H1 (cell line): ENCODE results near the gene SLC66A2. TPM values are rescaled to one million over a fixed set of nuclear protein-coding genes. Genes with fewer than 3 reads are reported as not detected.

Experiments
- CTCF ChIA-PET: fragments of 300-600 bp; sonication (Branson Sonifier 250); formaldehyde crosslinking; loops from one replicate; lab custom pipeline; 2021; ENCODE audit not compliant: partially characterized antibody; lab: Charles Lee
- POLR2A ChIA-PET: fragments of 300-600 bp; sonication (Branson Sonifier 250); formaldehyde crosslinking; loops from one replicate; lab custom pipeline; 2021; ENCODE audit warnings: inconsistent platforms; ENCODE audit not compliant: partially characterized antibody; lab: Charles Lee
- DNase-seq, 2 experiments: peaks; one replicate each; pipeline versions ENCODE4 v3.0.0 to v3.0.0-alpha.2; 2010 to 2022; ENCODE audit warnings: low spot score in 2 of 2, low read depth in 1 of 2, mixed read lengths in 1 of 2
- FAIRE-seq: peaks from 2 replicates; lab custom pipeline; 2011; peaks lifted over from hg19 to GRCh38; lab: Jason Lieb, UNC
- H2AFZ ChIP-seq: 2 replicates; pipeline ENCODE4 v1.8.1; 2012; ENCODE audit warnings: low read length, inconsistent platforms
- H2AK5ac ChIP-seq: 2 replicates; pipeline ENCODE4 v1.6.1; 2013; ENCODE audit warnings: low read depth, low read length
- H2BK120ac ChIP-seq: replicated peaks from 2 replicates; pipeline ENCODE3; 2013; ENCODE audit warnings: low read depth, low read length, inconsistent platforms
- H2BK12ac ChIP-seq: 2 replicates; pipeline ENCODE4 v1.6.1; 2013; ENCODE audit warnings: low read depth, low read length
- H2BK15ac ChIP-seq: 2 replicates; pipeline ENCODE4 v1.6.1; 2013; ENCODE audit warnings: low read length
- H2BK20ac ChIP-seq: 2 replicates; pipeline ENCODE4 v1.6.1; 2013; ENCODE audit warnings: low read length
- H2BK5ac ChIP-seq: 2 replicates; pipeline ENCODE4 v1.6.1; 2013; ENCODE audit warnings: low read depth, low read length
- H3K14ac ChIP-seq: 2 replicates; pipeline ENCODE4 v1.6.1; 2013; ENCODE audit warnings: inconsistent platforms; ENCODE audit not compliant: insufficient read length
- H3K18ac ChIP-seq: 2 replicates; pipeline ENCODE4 v1.6.1; 2013; ENCODE audit warnings: low read length; ENCODE audit errors: extremely low read depth
- H3K23ac ChIP-seq: 2 replicates; pipeline ENCODE4 v1.6.1; 2013; ENCODE audit warnings: inconsistent platforms; ENCODE audit not compliant: insufficient read length
- H3K23me2 ChIP-seq: 2 replicates; pipeline ENCODE4 v1.6.1; 2013; ENCODE audit warnings: low read depth, low read length
- H3K27ac ChIP-seq: 2 replicates; pipeline ENCODE4 v1.6.1; 2011; ENCODE audit warnings: low read depth, low read length, inconsistent platforms
- H3K27me3 ChIP-seq, 4 experiments: replicated peaks in 1 of 4; 1 replicate in 1 of 4; 2 replicates in 3 of 4; pipeline versions ENCODE4 v1.6.1 to v1.8.1; 2011 to 2013; ENCODE audit warnings: low read length in 3 of 4, mild to moderate bottlenecking in 3 of 4, inconsistent platforms in 2 of 4, mixed read lengths in 2 of 4, moderate library complexity in 1 of 4; ENCODE audit not compliant: control insufficient read depth in 3 of 4, insufficient read depth in 3 of 4; ENCODE audit errors: extremely low read depth in 1 of 4
- H3K36me3 ChIP-seq, 4 experiments: 2 replicates each; pipeline versions ENCODE4 v1.6.1 to v1.8.1; 2011 to 2013; ENCODE audit warnings: mild to moderate bottlenecking in 4 of 4, low read length in 3 of 4, moderate library complexity in 2 of 4, control low read depth in 1 of 4, inconsistent platforms in 1 of 4; ENCODE audit not compliant: insufficient read depth in 4 of 4, control insufficient read depth in 2 of 4
- H3K4ac ChIP-seq: replicated peaks from 2 replicates; pipeline ENCODE3; 2013; ENCODE audit warnings: low read length, low read depth, mixed read lengths, inconsistent platforms; ENCODE audit not compliant: insufficient read length
- H3K4me1 ChIP-seq, 4 experiments: replicated peaks in 1 of 4; 1 replicate in 1 of 4; 2 replicates in 3 of 4; pipeline versions ENCODE4 v1.6.1 to v1.8.1; 2011 to 2013; ENCODE audit warnings: low read length in 3 of 4, inconsistent platforms in 2 of 4, mixed read lengths in 1 of 4; ENCODE audit not compliant: insufficient read depth in 4 of 4, control insufficient read depth in 3 of 4
- H3K4me2 ChIP-seq, 2 experiments: 2 replicates each; pipeline versions ENCODE4 v1.6.1 to v1.8.1; 2011 to 2013; ENCODE audit warnings: low read depth in 2 of 2, low read length in 2 of 2, control low read depth in 1 of 2, inconsistent platforms in 1 of 2, mild to moderate bottlenecking in 1 of 2; ENCODE audit not compliant: insufficient read depth in 1 of 2
- H3K4me3 ChIP-seq, 4 experiments: fragments of 200-600, 300-600 bp in 1 of 4; sonication (generic), shearing (Covaris generic), sonication (Bioruptor Twin) in 1 of 4; 2 replicates each; pipeline versions ENCODE4 v1.5.1 to v1.8.1; 2011 to 2016; ENCODE audit warnings: low read length in 4 of 4, low read depth in 3 of 4, control low read depth in 2 of 4, inconsistent platforms in 2 of 4, mild to moderate bottlenecking in 2 of 4, mixed read lengths in 1 of 4, moderate library complexity in 1 of 4; ENCODE audit not compliant: insufficient read depth in 2 of 4; ENCODE audit errors: extremely low read depth in 1 of 4
- H3K56ac ChIP-seq: replicated peaks from 2 replicates; pipeline ENCODE3; 2013; ENCODE audit warnings: low read depth, mild to moderate bottlenecking, mixed read lengths, low read length, inconsistent platforms; ENCODE audit not compliant: insufficient read length
- H3K79me1 ChIP-seq: 2 replicates; pipeline ENCODE4 v1.6.1; 2013; ENCODE audit warnings: low read depth, low read length, control low read depth
- H3K79me2 ChIP-seq, 2 experiments: 2 replicates each; pipeline versions ENCODE4 v1.6.1 to v1.8.1; 2012 to 2013; ENCODE audit warnings: low read length in 2 of 2, mild to moderate bottlenecking in 2 of 2, inconsistent platforms in 1 of 2; ENCODE audit not compliant: insufficient read depth in 2 of 2, control insufficient read depth in 1 of 2
- H3K9ac ChIP-seq, 4 experiments: replicated peaks in 1 of 4; 1 replicate in 1 of 4; 2 replicates in 3 of 4; pipeline versions ENCODE4 v1.6.1 to v1.8.1; 2011 to 2013; ENCODE audit warnings: low read depth in 3 of 4, low read length in 3 of 4, control low read depth in 2 of 4, mild to moderate bottlenecking in 2 of 4, moderate library complexity in 2 of 4, inconsistent platforms in 1 of 4; ENCODE audit errors: extremely low read depth in 1 of 4
- H3K9me3 ChIP-seq, 2 experiments: 2 replicates each; pipeline versions ENCODE4 v1.6.1 to v1.8.1; 2012 to 2013; ENCODE audit warnings: mild to moderate bottlenecking in 2 of 2, moderate library complexity in 2 of 2, control low read depth in 1 of 2, inconsistent platforms in 1 of 2, low read depth in 1 of 2, low read length in 1 of 2, mixed read lengths in 1 of 2; ENCODE audit not compliant: insufficient read depth in 2 of 2
- H4K20me1 ChIP-seq, 2 experiments: replicated peaks in 1 of 2; 2 replicates each; pipeline versions ENCODE3 to v1.8.1; 2011 to 2013; ENCODE audit warnings: inconsistent platforms in 2 of 2, low read length in 2 of 2, mild to moderate bottlenecking in 1 of 2; ENCODE audit not compliant: insufficient read depth in 2 of 2, control insufficient read depth in 1 of 2
- H4K5ac ChIP-seq: 2 replicates; pipeline ENCODE4 v1.6.1; 2013; ENCODE audit warnings: low read length, low read depth, mixed read lengths, inconsistent platforms; ENCODE audit not compliant: insufficient read length
- H4K8ac ChIP-seq: 2 replicates; pipeline ENCODE4 v1.8.0; 2013; ENCODE audit warnings: mild to moderate bottlenecking, moderate library complexity, low read length, inconsistent platforms; ENCODE audit not compliant: insufficient read depth; ENCODE audit errors: extremely low read depth
- H4K91ac ChIP-seq: replicated peaks from 2 replicates; pipeline ENCODE3; 2013; ENCODE audit warnings: low read length, mixed read lengths, inconsistent platforms; ENCODE audit not compliant: insufficient read length
- RAD21 ChIP-seq, 2 experiments: IDR thresholded peaks in 1 of 2; conservative IDR thresholded peaks in 1 of 2; 2 replicates each; pipeline ENCODE4 v1.6.1; 2011; ENCODE audit warnings: low read depth in 2 of 2, low read length in 2 of 2, improper control_type of control experiment in 1 of 2, inconsistent platforms in 1 of 2, mild to moderate bottlenecking in 1 of 2, moderate library complexity in 1 of 2
- RXRA ChIP-seq: IDR thresholded peaks from 2 replicates; pipeline ENCODE4 v1.6.1; 2011; ENCODE audit warnings: low read depth, mild to moderate bottlenecking, low read length, moderate library complexity; ENCODE audit not compliant: insufficient read depth
- SIN3A ChIP-seq, 2 experiments: IDR thresholded peaks in 1 of 2; conservative IDR thresholded peaks in 1 of 2; 2 replicates each; pipeline ENCODE4 v1.6.1; 2011 to 2012; ENCODE audit warnings: low read length in 2 of 2, improper control_type of control experiment in 1 of 2, low read depth in 1 of 2, mild to moderate bottlenecking in 1 of 2
- WGBS, 2 experiments: shearing (Covaris generic) in 1 of 2; methylation state at CpG; one replicate each; pipeline versions ENCODE4 v1.1.6 to v1.1.7; 2013 to 2015; ENCODE audit warnings: low lambda C conversion rate in 2 of 2, mixed read lengths in 2 of 2, inconsistent platforms in 1 of 2, low coverage in 1 of 2, missing lambda C conversion rate in 1 of 2; ENCODE audit not compliant: insufficient replicate concordance in 2 of 2, insufficient coverage in 1 of 2, insufficient read length in 1 of 2; ENCODE audit errors: extremely low coverage in 1 of 2, missing lambda C conversion rate in 1 of 2; 5-methylcytosine and 5-hydroxymethylcytosine counted together
- polyA plus RNA-seq, 7 experiments: library from polyadenylated mRNA; depleted of rRNA in 3 of 7; stranded (reverse) in 5 of 7; unstranded in 2 of 7; fragments of >200 nt in 5 of 7; fragments of 200-250 nt in 2 of 7; gene quantifications; 1 replicate in 5 of 7; 2 replicates in 1 of 7; 4 replicates in 1 of 7; pipeline versions ENCODE4 v1.2.1 to v1.2.3, GENCODE V29; 2011 to 2013; ENCODE audit warnings: missing spikeins in 2 of 7, mixed read lengths in 2 of 7
- total RNA-seq: library from RNA; stranded (reverse); fragmentation: NEBNext Ultra II Directional; extraction: Animal tissue kit (Norgen Biotek cat#: 25700); gene quantifications from 2 replicates; pipeline ENCODE4 v1.2.1, GENCODE V29; 2021
- TF ChIP-seq, protein P1 (sequence below): IDR thresholded peaks from 2 replicates; pipeline ENCODE4 v1.6.1; 2012; ENCODE audit warnings: inconsistent platforms
- TF ChIP-seq, protein P2 (sequence below): IDR thresholded peaks from 2 replicates; pipeline ENCODE4 v1.6.1; 2012; ENCODE audit warnings: inconsistent platforms

Gene SLC66A2
- total and polyA plus RNA-seq, 2 of the 8 experiments (the other 6 are each of a cell fraction or from before 2014, with no cell fraction given) = 15.0 to 18.9 TPM

DNA sequence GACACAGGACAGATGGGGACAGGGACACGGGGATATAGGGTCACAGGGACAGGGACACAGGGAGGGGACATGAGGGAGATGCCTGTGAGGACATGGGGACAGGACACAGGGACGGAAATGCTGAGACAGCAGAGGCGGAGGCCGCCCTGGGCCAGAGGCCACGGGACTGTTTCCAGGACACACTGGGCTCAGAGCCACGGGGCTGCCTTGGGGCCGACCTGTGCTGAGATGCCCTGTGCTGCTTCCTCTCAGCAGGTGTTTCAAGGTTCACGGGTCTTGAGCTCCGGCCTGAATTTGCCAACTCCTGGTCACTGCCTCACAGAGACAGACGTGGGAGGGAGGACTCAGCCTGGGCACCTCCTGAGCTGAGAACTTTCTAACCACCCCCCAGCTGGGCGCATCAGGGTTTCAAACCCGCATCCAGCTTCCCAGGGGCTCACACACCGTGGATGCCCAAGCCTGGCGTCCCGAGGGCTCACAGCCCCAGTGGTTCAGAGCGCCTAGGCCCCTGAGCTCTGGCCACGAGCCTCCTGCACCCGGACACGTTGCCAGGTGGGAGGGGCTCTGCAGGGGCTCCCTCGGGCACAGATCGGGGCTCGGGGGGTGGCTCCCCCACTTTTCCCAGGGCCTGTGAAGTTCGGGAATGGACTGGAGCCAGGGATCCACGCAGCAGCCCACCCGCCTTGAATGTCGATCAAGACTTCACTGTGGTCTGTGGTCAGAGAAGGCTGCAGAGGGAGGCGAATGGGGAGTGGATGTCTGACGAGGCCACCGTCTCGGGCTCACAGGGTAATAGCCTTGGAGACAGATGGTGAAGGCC, 64.1 kb downstream of the SLC66A2 start:
- Histone ChIP-seq H3K4me3 (no peak overlapping the region), H3K23me2 (no peaks in the 10 kb centered on the region), H2BK120ac (no peak overlapping the region)
- TF ChIP-seq, protein P1, sequence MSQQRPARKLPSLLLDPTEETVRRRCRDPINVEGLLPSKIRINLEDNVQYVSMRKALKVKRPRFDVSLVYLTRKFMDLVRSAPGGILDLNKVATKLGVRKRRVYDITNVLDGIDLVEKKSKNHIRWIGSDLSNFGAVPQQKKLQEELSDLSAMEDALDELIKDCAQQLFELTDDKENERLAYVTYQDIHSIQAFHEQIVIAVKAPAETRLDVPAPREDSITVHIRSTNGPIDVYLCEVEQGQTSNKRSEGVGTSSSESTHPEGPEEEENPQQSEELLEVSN = no peak
- TF ChIP-seq RAD21 (IDR thresholded peaks at IDR 0.05 in 1 of 2, conservative IDR thresholded peaks at IDR 0.05 in 1 of 2; ENCODE audit: low read depth in 2 of 2, low read length in 2 of 2) (no peak), SIN3A (conservative IDR thresholded peaks at IDR 0.05 in 1 of 2, IDR thresholded peaks at IDR 0.05 in 1 of 2; ENCODE audit: low read depth in 1 of 2, low read length in 2 of 2) (no peak), RXRA (no peak)
- TF ChIP-seq, protein P2, sequence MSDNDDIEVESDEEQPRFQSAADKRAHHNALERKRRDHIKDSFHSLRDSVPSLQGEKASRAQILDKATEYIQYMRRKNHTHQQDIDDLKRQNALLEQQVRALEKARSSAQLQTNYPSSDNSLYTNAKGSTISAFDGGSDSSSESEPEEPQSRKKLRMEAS = no peak

More for the DNA sequence above, 64.1 kb downstream of the SLC66A2 start:
- H2AK5ac ChIP-seq = no peak overlapping the region
- no peak overlapping the region for H3K4me2 ChIP-seq
- no peak overlapping the region for H2BK20ac ChIP-seq
- FAIRE-seq (no peak), DNase-seq (no peak)
- POLR2A ChIA-PET = interaction anchor here (1.0 kb wide), 1 partner anchor 12 kb away, joined by 3 read pairs; no protein-coding TSS in a partner anchor
- no peak overlapping the region for H3K18ac ChIP-seq
- no peaks in the 10 kb centered on the region for H3K79me2 ChIP-seq
- peaks cover 26 to 37% of the 10 kb centered on the region in 2 experiments for H3K9me3 ChIP-seq
- H4K20me1 ChIP-seq = no peaks in the 10 kb centered on the region
- H3K9ac ChIP-seq = no peak overlapping the region
- H2BK5ac ChIP-seq = no peak overlapping the region
- H3K27ac ChIP-seq = no peak overlapping the region
- 93% methylated on average over 25 of the region's 30 CpGs; no CpG with 5 or more reads in 1 of the 2 experiments for WGBS, 2 experiments
- H3K56ac ChIP-seq = no peak overlapping the region
- no peaks in the 10 kb centered on the region for H3K79me1 ChIP-seq
- H4K5ac ChIP-seq = no peak overlapping the region
- H3K4me1 ChIP-seq = no peaks in the 10 kb centered on the region
- no peak overlapping the region for H3K23ac ChIP-seq
- no peak overlapping the region for H3K14ac ChIP-seq
- H2BK12ac ChIP-seq = no peak overlapping the region
- no peak overlapping the region for H4K91ac ChIP-seq
- no peak overlapping the region for H3K4ac ChIP-seq
- H2BK15ac ChIP-seq = no peak overlapping the region
- no peak overlapping the region for H2AFZ ChIP-seq
- CTCF ChIA-PET = no interaction called here
- H3K36me3 ChIP-seq = no peaks in the 10 kb centered on the region
- H4K8ac ChIP-seq = no peak overlapping the region
- H3K27me3 ChIP-seq = 0 out of 7 replicates have a peak, but pooled peaks cover 0 to 2% (median 0%) of the 10 kb centered on the region in 4 experiments
